NB4 (cell line): ENCODE measurements around the gene MTHFD1.

Source experiments
- CTCF ChIP-seq: IDR thresholded peaks from one replicate; pipeline ENCODE4 v1.5.1; 2012; ENCODE audit warnings: low read depth, low read length
- MYC ChIP-seq: IDR thresholded peaks from 2 replicates; pipeline ENCODE4 v1.6.1; 2011; ENCODE audit warnings: low read depth, low read length

DNA sequence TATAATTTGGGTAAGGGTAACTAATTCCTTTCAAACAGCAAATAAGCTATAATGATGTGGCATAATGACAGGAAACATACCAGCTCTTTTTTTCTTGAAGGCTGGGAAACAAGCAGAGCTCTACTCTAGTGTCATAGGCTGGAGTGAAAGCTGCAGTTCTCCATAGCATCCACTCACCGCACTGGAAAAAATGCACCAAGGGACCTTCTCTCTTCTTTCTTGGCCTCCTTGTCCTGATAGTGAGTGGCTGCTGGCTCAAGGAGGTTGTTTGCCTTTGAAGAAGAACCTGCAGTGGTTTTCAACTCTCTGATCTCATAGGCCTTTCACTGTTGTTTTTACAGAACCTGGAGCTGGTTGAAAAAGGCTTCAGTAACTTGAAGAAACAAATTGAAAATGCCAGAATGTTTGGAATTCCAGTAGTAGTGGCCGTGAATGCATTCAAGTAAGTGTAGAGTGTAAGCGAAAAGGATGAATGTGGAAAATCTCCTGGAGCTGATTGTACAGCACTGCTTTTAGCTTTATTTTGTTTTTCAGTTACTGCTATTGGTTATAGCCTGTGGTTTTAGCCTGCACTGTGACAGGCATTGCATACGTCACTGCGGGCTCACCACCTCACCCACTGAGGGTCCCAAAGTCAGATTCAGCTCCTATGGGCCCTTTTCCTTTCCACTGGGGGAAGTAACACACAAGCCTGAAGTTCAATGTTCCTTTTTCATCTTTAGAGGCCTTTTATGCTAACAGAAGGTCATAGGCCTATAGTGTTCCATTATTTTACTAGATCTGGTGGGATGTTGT lies 59.9 kb downstream of the MTHFD1 start:
- TF ChIP-seq CTCF: no peak
- no peak for TF ChIP-seq MYC
